ENCODE results near the gene ORM1. TPM values are rescaled to one million over a fixed set of nuclear protein-coding genes. Genes with fewer than 3 reads are reported as not detected.

The ORM1 gene
- total and polyA plus RNA-seq, 12 donors = 0.13 to 0.70 (median 0.55) TPM; not detected in 7

GRCh38 chr9:114300153-114300845 is 22.6 kb upstream of the ORM1 start:
- Histone ChIP-seq H3K27me3 (no peaks in the 10 kb centered on the region), H3K9me3 (peaks cover 0 to 14% (median 0%) of the 10 kb centered on the region in 11 donors), H3K4me1 (peaks cover 0 to 8% (median 0%) of the 10 kb centered on the region in 9 donors), H3K4me3 (no peak overlapping the region), H3K36me3 (peaks cover 0 to 50% (median 0%) of the 10 kb centered on the region in 9 donors), H3K27ac (no peak overlapping the region)
- no peak for TF ChIP-seq CTCF (IDR thresholded peaks at IDR 0.05)
- DNase-seq (no peak), ATAC-seq (no peak)
- intact Hi-C loops (cut with DNase I) = loop anchor here in 1 of 10 donors (5.0 kb wide), 1 partner anchor 193 kb away; no protein-coding TSS in a partner anchor
- 96 to 97% methylated on average over 4 of the region's 4 CpGs for WGBS, 2 donors

- WGBS, 2 donors = 94% methylated on average over 31 of the region's 31 CpGs
- H3K4me3 ChIP-seq = no peak overlapping the region
- DNase-seq = no peak
Observed at GRCh38 chr9:114300846-114301797, 21.8 kb upstream of the ORM1 start.

DNA sequence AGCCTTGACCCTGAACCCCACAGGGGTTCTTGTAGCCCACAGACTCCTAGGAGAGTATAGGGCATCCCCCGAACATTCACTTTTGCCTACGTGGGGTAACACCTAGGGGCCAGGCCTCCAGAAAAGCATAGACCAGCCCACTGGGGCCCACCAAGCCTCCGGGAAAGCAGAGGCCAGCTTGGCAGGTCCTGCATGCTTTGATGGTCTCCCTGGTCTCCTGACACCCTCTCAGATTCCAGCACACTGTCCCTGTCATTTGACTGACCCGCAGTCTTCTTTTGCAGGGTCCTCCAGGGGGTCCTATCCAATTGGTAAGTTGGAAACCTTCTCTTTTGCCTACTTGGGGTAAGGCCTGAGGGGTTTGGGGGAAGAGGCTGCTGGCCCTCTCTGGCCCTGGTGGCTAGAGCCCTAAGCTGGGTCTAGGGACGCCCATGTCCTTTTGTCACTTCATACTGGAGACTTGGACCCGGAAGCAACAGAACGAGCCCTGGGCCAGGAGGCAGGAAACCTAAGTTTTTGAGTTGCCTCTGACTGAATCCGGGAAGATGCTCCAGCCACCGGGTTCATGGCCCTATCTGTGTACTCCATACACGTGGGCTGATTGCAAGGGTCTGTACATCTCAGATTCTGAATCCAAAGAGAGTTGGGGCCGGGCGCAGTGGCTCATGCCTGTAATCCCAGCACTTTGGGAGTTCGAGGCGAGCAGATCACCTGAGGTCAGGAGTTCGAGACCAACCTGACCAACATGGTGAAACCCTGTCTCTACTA is 20.9 kb upstream of the ORM1 start:
- no peak for ATAC-seq
- no peak overlapping the region for H3K27ac ChIP-seq
- H3K4me1 ChIP-seq = peaks cover 0 to 15% (median 5%) of the 10 kb centered on the region in 9 donors
- no peak for DNase-seq
- H3K36me3 ChIP-seq = peaks cover 0 to 40% (median 0%) of the 10 kb centered on the region in 9 donors
- intact Hi-C loops (cut with DNase I) = loop anchor here in 1 of 10 donors (5.0 kb wide), 1 partner anchor 195 kb away; no protein-coding TSS in a partner anchor
- no peaks in the 10 kb centered on the region for H3K9me3 ChIP-seq
- 83 to 87% methylated on average over 15 of the region's 15 CpGs for WGBS, 2 donors
- no peak overlapping the region for H3K4me3 ChIP-seq
- TF ChIP-seq CTCF (IDR thresholded peaks at IDR 0.05) = no peak
- no peaks in the 10 kb centered on the region for H3K27me3 ChIP-seq

More at GRCh38 chr9:114300846-114301797, 21.8 kb upstream of the ORM1 start:
- intact Hi-C loops (cut with DNase I) = loop anchor here in 1 of 10 donors (5.0 kb wide), 1 partner anchor 194 kb away; no protein-coding TSS in a partner anchor
- Histone ChIP-seq H3K4me1 (peaks cover 0 to 15% (median 5%) of the 10 kb centered on the region in 9 donors), H3K36me3 (peaks cover 0 to 42% (median 0%) of the 10 kb centered on the region in 9 donors), H3K9me3 (peaks cover 0 to 6% (median 0%) of the 10 kb centered on the region in 11 donors), H3K27ac (no peak overlapping the region), H3K27me3 (no peaks in the 10 kb centered on the region)
- TF ChIP-seq CTCF (IDR thresholded peaks at IDR 0.05) = no peak
- no peak for ATAC-seq

All from heart right ventricle (tissue), 16 donors.